KG1 (cell line): ENCODE results near the gene TUBB6.

ENCODE experiments used
- DNase-seq: peaks from one replicate; lab custom pipeline; 2025; lab: John Stamatoyannopoulos, UW

The TUBB6 gene

GRCh38 chr18:12314591-12315305 is 6.7 kb downstream of the TUBB6 start:
- no peak for DNase-seq

- DNase-seq = no peak
Observed at GRCh38 chr18:12315490-12315889, 7.4 kb downstream of the TUBB6 start.

- no peak for DNase-seq
Observed at GRCh38 chr18:12315911-12316310, 7.9 kb downstream of the TUBB6 start.

GRCh38 chr18:12317664-12318333 is 9.8 kb downstream of the TUBB6 start:
- no peak for DNase-seq

GRCh38 chr18:12318334-12318697 is 10.3 kb downstream of the TUBB6 start:
- no peak for DNase-seq

DNA sequence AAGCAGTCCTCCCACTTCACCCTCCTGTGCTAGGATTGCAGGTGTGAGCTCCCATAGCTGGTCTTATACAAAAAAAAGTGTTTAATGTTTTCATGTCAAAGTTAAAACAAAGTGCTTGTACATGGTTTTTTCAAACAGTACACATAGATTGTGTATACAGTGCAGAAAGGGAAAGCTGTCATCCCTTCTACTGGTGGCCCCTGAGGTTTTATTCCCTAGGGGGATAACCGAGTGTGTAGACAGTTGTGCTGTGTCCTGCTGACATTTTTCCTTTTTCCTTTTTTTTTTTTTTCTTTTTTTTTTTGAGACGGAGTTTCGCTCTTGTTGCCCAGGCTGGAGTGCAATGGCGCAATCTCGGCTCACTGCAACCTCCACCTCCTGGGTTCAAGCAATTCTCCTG is 10.8 kb downstream of the TUBB6 start:
- no peak for DNase-seq

DNA sequence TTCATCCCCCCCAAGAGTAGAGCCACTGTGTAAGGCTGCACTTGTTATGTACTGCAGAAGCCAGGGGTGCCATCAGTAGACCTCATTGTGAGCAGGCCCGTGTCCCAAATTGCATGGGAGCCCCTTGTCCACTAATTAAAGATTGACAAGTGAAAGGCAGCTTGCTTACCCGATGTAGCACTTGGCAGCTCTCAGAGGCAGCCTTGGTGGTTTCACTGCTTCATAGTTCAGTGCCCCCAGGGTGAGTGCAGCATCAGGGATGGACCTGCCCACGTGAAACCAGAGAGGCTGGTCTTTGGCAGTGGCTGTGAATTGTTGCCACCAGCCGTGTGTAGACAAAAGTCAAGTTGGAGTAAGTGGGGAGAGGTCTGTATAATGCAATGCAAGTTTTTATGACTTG is 13.3 kb downstream of the TUBB6 start:
- DNase-seq = no peak

DNA sequence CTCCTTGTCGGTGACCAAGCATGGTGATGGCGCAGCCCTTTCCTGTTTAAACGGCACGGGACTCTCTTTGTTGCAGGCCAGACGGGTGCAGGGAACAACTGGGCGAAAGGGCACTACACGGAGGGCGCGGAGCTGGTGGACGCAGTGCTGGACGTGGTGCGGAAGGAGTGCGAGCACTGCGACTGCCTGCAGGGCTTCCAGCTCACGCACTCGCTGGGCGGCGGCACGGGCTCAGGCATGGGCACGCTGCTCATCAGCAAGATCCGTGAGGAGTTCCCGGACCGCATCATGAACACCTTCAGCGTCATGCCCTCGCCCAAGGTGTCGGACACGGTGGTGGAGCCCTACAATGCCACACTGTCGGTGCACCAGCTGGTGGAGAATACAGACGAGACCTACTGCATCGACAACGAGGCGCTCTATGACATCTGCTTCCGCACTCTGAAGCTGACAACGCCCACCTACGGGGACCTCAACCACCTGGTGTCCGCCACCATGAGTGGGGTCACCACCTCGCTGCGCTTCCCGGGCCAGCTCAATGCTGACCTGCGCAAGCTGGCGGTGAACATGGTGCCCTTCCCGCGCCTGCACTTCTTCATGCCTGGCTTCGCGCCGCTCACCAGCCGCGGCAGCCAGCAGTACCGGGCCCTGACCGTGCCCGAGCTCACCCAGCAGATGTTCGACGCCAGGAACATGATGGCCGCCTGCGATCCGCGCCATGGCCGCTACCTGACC is 17.1 kb downstream of the TUBB6 start:
- no peak for DNase-seq

DNA sequence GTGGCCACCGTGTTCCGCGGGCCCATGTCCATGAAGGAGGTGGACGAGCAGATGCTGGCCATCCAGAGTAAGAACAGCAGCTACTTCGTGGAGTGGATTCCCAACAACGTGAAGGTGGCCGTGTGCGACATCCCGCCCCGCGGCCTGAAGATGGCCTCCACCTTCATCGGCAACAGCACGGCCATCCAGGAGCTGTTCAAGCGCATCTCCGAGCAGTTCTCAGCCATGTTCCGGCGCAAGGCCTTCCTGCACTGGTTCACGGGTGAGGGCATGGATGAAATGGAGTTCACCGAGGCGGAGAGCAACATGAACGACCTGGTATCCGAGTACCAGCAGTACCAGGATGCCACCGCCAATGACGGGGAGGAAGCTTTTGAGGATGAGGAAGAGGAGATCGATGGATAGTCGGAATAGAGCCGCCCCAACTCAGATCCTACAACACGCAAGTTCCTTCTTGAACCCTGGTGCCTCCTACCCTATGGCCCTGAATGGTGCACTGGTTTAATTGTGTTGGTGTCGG is 17.7 kb downstream of the TUBB6 start:
- no peak for DNase-seq

GRCh38 chr18:12326711-12327460 is 18.8 kb downstream of the TUBB6 start:
- DNase-seq = no peak

DNA sequence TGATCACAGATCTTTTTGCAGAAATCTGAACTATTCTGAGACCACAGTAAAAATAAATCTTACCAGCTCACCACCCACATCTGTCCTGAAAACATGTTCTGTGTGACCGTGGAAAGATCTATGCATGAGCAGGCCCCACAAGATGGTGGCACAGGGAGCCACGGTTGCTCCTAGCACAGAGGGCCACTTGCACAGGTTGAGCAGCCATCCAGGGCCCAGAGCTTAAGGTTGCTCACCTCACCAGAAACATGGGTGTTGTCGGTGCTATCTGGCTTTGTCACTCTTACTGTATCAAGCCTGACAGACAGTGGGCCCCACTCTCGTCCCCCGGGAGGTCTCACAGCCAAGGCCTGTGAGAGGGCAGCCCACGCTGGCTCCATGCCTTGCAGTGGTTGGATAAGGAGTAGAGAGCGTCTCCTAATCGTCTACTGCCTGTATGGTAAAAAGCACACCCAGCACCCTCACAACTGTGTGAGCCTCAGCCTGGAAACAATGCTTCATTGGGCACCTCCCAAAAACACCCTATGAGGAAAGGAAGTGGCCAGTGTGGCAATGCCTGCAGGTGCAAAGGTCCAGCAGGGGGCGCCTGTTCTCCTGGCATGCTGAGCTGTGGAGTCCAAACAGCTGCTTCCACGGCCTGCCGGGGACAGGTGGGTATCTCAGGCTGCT is 19.6 kb downstream of the TUBB6 start:
- DNase-seq = peak; percentile 11

DNA sequence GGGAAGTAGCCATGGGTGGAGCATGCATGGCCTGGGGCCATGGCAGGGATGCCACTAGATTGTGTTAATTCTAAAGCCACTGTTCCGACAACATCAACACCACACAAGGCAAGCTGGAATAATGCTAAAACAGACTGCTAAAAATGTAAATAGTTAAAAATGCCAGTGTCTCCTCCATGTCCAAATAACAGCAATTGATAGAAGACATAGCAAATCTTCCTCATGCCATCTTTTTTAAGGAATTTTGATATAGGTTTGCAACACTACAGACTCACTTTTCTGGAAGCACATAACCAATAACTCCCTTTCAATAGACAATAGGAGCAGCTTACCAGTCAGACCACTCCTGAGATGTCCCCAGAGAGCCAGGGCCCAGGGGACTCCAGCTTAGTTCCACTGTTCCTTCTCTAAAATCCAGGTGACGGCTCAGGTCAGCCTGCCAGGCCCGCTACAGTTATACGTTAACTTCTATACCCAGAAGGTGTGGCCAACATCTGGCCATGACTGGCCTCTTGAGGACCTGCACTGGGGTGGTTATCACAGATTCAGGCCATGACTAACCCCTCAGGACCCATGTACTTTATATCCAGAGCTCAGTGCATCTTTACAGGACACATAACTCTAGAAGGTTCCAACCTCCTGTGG is 20.3 kb downstream of the TUBB6 start:
- DNase-seq = no peak

DNA sequence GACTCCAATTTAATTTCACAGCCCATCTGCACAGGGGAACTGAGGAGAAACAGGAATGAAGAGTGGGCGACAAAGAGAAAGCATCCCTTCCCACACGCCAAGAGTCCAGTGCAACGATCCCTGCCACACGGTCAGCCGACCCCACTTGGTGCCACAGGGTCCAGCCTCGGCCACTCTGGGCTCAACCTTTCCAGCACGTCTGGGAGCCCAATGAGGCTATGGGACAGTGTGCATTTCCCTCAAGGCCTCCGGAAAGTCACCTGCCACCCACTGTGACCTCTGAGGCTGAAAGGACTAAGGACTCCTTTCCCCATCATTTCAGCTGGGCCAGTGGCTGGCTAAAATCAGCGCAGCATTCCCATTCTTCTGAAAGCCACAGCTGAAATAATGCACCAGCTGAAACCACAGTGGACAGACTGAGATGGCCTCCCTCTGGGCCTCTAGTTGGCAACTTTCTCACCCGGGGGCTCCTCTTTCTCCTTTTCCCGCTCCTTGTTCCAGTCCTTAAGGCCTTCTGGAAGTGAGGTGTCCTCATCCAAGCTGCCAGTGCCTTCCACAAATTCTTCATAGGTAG is 21.2 kb downstream of the TUBB6 start:
- DNase-seq = no peak

DNA sequence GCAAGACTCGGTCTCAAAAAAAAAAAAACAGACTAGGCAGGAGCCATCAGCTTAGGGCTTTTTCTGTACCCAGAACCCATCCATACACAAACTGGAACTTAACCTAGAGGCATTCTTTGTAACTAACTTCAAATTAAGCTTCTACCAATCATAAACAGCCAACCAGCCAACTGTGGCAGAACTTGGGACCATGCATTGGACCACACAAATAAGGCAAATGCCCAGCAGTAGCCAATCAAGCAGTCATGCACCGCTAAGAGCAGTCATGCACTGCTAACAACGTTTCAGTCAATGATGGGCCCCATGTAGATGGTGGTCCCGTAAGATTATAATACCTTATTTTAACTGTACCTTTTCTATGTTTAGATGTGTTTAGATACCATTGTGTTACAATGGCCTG is 22.7 kb downstream of the TUBB6 start:
- DNase-seq = no peak

- no peak for DNase-seq
Observed at GRCh38 chr18:12333506-12334290, 25.7 kb downstream of the TUBB6 start.

DNA sequence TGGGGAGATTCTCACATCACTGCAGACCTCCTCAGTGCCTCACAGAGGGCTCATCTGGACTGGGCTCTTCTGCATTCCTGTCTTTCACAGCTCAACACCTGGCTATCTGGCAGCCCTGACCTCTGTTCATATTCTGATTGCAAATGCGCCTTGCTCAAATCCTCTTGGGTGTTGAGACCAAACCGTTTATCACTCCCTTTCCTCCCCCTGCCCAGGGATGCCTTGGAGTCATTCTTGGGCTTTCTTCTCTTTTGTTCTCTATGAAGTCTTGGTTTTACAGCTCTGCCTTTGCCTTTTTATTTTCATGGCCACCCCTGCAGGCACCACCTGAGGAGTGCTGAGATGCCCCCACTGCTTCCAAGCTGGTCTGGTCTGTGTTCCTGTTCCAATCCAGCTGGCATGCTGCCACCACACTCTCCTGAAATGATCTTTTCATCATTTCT is 26.3 kb downstream of the TUBB6 start:
- DNase-seq = no peak

- no peak for DNase-seq
Observed at GRCh38 chr18:12334863-12335262, 26.8 kb downstream of the TUBB6 start.

- DNase-seq = no peak
Observed at GRCh38 chr18:12335503-12335902, 27.5 kb downstream of the TUBB6 start.

GRCh38 chr18:12336171-12336613 is 28.2 kb downstream of the TUBB6 start:
- no peak for DNase-seq

GRCh38 chr18:12336887-12337286 is 28.8 kb downstream of the TUBB6 start:
- DNase-seq = no peak
